HUDEP-2 (cell line): ENCODE measurements around the gene TCP1.
"Not testable (repeated sequence)": the region's sequence is repeated elsewhere in the genome, so short reads cannot be mapped to it uniquely, and the experiment has no call there.

Experiments used
- DNase-seq, 76 experiments: peaks; one replicate each; lab custom pipeline; 2025; ENCODE audit not compliant: unreplicated experiment in 76 of 76; lab: John Stamatoyannopoulos, UW

The TCP1 gene

DNA sequence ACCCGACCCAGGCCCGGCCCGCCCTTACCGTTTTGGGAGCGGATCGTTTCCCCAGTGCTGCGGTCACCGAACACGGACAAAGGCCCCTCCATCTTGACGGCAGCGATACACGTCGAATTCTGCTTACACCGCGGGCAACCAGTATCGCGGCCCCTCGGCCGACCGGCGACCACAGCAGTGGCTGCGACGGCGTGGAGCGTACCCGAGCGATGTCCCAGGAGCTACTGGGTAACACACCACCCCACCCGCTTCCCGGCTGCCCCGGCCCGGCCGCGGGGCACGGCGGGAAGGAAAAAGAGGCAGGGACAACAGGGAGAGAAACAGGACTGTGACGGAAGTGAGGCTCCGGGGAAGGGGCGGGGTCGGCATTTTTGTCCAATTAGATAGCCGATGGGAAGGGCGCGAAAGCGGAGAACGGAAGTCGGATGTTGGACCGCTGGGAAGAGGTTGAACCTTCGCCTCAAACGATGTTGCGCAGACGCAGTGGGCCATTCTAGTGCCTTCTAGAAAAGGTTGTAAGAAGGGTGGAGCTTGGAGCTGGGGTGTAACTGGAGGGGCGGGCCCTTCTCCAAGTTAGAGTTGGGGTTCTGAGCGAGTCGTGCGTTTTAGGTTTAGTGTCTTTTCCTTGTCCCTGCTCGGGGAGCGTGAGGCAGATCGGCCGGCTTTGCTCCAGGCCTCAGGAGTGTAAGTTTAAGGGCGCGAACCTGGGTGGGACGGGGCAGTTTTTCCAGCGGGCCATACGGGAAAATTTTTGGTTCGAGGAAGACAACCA, at the start of gene TCP1:
Gene TCP1 (minus strand): TSS at position 226 of the 772 bp plus-strand sequence. CDS start 134 bp downstream, at position 92.
- peak; percentile 75 to 100 (median 99) for DNase-seq

DNA sequence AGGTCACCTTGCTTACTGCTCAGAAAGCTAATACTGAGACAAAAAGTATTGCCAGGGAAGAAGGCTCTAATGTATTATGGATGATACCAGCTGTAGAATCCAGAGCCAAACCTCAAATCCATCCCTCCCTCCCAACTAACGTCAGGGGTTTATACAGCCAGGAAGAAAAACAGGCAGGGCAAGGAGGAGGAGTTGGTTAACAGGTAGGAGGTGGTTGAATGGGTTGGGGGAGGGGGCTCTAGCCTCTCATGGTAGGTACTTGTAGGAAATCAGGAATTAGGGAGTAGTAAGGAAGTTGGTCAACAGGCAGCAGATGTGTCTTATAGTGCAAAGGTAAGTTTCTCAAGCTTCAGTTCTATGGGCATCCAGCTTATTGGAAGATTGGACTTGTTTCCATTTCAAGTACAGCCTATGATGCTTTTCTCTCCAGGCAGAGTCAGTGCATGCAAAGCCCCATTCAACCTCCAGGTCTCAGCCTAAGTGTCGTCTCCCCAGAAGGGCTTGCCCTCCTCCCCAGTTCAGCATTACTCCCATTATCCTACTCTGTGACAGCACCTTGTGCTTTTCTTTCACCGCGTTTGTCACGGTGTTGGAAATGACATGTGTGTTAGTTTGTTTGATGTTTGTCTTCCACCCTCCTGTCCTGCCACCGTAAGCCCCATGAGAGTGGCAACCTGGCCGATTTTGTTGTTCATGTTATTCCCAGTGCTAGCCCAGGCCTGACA, 48.8 kb upstream of the TCP1 start:
- DNase-seq, result no peak

DNA sequence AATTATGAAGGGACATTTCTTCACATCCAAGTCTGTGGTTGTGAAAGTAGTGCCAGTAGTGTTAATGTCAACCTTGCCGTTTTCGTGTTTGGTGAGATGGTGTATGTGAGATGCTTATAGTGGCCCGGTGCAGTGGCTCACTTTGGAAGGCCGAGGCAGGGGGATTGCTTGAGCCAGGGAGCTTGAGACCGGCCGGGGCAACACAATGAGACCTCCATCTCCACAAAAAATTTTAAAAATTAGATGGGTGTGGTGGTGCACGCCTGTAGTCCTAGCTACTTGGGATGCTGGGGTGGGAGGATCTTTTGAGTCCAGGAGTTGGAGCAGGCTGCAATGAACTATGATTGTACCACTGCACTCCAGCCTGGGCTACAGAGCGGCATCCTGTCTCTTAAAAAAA, 48.1 kb upstream of the TCP1 start:
- no peak for DNase-seq

DNA sequence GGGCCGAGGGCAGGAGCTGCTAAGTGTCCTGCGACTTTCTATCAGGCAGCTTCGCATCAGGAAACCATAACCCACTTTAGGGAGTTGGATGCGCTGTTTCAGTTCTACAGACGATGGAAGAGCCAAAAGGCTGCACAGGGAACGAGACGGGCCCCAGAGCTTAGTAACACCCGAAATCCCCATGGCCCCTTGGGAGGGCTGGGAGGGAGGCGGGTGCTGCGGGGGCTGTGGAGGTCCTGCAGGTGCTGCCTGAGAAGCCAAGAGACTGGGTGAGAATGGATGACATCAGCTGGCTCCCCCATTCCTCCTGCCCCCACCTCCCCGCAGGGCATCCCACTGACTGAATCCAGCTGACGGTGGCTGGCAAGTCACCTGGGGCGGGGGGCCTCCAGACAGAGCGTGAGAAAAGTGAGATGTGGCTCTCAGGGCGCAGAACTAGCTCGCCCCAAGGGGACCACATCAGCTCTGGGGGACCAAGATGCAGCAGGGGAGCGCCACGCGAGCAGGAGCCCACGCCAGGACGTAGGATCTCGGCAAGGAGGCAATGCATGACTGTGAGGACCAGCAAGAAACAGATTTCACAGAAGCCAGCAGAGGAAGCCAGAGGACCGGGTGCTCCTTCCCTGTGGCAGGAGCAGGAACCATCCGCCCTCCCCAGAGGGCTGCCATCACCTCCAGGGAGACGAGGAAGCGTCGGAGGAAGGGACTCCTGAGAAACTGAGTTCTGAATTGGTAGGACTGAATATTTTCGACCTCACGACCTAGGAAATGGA, 47.5 kb upstream of the TCP1 start:
- no peak for DNase-seq

DNA sequence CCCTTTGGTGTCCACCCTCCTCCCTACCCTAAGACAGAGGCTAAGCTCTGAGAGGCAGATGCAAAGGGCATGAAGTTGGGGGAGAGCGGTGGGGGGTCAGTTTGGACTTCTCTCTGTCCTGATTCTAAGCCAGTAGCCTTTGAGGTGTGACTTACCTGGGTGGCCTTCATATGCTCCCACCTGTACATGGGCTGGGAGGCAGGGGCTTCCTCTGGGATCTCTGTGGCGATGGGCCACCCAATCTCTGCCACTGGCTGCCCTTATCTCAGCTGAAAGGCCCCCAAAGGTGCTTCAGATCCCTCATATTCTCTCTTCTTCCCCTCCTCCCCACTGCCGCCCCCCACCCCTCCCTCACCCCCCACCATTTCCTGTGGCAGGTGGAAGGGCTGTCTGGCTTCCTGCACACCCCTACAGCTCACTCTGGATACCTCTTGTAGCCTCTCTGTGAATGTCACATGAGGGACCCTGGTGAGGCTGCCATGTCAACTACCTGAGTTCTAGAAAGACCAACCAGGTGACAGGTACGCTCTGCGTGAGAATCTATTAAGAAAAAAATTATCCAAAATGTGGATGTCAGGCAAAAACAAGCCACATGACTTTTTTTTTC, 44.7 kb upstream of the TCP1 start:
- DNase-seq, result no peak

DNA sequence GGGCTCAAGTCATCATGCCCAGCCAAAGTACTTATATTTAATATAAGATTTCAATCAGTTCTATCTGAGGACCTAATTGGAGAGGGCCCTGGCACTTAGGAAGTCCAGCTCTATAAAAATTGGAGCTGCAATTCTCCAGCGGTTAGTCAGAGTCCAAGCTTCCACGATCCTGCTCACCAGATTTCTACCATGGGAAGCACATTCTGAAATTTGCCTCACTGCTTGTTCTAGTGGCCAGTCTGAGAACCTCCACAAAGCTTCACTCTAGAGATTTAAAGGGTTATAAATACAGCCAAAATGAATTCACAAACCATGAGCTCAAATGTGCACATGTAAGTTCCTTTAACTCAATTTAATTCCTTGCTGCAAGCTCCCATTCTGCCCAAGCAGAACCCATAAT, 44.2 kb upstream of the TCP1 start:
- DNase-seq, result no peak

DNA sequence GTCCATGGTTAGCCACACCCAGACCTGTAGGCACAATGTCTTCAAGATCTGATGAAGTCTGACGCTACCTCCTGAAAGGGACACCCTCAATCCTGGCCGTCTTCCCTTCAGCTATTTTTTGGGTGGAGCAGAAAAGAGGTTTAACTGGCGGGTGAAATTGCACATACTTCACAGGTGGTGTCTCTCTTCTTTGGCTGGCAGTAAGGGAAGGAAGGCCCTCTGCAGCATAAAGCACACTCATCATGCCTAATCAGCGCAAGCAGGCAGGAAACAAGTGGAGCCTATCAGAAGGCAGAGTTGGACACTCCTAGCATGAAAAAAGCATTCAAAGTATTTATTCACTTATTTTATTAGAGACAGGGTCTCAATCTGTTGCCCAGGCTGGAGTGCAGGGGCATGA, 43.5 kb upstream of the TCP1 start:
- peak in 2 of 76 experiments; percentile 4 to 20 for DNase-seq

DNA sequence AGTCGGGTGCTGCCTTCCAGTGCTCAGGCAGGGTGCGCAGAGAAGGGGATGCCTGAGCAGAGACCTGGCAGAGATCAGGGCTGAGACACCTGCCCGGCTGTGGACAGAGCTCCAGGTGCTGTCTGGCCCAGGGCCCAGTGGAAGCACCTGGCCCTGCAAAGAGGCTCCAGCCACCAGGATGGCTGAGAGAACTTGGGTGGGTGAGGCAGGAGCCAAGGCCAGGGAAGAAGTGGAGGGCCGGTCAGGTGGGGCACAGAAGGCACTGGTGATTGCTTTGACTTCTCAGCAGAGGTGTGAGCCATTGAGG, 41.9 kb upstream of the TCP1 start:
- DNase-seq, result no peak

DNA sequence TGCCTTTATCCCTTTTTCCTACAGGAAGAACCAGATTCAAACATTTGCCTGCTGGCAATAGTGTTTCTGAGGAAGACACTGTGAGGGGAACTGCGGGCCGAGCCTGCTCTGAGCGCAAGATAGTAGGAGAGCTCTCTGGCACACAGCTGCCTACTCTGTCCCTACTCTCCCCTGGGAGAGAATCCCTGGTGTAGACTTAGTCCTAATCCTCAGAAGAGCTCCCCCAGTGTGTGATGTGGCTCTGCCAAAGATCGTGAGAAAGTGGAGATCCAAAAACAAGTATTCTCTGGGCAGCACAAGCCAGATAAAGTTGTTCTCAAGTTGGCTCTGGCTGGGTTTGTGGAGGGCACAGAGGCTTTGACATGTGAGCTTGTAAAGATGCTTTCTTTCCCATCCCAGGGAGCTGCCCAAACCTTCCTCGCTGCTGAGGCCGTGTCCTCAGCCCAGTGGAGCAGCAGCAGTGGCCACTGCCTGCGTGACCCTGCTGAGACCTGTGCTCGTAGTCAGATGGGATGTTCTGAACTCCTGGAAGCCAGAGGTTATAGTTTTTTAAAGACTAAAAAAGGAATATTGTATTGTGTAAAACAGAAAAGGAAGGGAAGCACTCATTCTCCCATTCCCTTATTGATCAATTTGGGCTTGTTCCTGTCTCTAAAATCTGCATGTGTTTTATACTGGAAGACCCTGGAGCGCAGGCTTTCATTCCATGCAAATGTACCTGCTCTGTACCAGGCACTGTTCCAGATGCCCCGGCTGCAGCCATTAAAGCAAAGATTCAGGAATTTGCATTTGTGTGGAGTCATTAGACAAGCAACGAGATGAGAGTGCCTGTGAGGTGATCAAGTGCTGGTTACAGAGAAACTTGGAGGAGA, 41.3 kb upstream of the TCP1 start:
- no peak for DNase-seq

DNA sequence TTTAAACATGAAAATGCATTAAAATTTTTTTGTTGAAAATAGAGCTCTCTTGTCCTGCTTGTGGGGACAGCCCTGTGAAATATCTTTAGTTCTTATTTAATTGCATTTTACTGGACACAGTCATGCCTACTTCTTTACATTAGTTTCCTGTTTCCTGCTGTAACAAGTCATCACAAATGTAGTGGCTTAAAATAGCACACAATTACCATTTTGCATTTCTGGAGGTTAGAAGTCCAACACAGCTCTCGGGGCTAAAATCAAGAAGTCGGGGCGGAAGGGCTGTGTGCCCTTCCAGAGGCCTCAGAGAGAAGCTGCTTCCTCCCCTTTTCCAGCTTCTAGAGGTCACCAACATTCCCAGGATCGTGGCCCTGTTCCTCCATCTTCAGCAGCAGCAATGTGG, 40.1 kb upstream of the TCP1 start:
- no peak for DNase-seq

DNA sequence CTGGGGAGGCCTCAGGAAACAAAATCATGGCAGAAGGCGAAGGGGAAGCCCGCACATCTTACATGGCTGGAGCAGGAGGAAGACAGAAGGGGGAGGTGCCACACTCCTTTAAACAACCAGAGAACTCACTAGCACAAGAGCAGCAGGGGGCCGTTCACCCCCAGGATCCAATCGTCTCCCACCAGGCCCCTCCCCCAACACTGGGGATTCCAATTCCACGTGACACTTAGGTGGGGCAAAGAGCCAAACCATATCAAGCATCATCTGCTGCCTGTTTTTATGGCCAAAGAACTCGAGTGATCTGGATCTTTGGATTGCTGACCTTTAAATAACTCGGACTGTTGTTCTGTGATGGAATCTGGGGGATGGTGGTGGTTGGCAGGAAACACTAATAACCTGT, 38.7 kb upstream of the TCP1 start:
- DNase-seq, result no peak

DNA sequence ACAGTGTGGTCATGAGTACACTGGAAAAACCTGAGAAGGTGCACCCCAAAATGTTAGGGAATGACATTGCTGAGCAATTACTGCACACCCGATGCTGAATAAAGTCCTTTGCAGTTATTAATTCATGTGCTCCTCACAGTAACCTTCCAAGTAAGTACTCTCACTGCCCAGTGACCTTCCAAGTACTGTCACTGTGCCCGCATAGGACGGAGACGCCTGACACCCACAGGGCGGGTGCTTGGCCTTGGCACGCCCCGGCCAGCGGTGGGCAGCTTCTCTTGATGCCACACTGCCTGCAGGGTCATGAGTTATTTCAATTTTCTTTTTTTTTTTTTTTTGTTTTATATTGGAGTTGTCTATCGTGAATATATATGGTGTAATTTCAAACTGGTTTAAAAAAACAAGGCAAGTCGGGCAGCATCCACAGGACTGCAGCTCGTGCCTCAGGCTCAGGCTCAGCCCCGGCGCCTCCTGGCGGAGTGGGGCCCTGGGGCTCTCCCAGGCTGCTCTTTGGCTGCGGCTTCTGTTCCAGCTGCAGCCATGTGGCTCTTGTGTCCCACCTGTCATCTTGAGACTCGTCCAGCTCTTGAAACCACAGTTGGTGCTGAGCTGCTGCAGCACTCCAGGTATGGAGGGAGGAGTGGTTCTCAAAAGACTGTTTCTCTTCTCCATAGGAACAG, 37.7 kb upstream of the TCP1 start:
- DNase-seq, result no peak

DNA sequence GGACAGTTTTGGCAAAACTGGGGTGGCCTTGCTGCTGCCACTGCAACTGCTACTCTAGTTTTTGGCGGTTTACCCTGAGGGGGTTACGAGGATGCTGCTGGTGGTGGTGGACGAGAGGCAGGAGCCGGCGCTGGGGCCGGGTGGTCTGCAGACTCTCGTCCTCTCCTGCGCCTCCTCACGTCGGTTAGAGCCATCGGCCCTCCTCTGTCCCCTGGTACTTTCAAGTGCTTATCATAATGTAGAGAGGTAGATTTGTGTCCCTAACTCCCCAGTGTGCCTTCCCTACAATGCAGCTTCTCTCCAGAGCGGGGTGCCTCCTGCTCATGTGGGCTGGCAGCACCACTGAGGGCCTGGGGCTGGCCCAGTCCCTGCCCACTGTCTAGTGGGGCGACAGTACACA, 36.6 kb upstream of the TCP1 start:
- no peak for DNase-seq

DNA sequence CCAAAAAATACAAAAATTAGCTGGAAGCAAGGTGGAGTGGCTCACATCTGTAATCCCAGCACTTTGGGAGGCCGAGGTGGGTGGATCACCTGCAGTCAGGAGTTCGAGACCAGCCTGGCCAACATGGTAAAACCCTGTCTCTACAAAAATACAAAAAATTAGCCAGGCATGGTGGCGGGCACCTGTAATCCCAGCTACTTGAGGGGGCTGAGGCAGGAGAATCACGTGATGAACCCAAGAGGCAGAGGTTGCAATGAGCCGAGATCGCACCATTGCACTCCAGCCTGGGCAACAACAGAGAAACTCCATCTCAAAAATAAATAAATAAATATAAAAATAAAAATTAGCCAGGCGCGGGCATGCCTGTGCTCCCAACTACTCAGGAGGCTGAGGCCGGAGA, 35.3 kb upstream of the TCP1 start:
- DNase-seq, result not testable (repeated sequence)

DNA sequence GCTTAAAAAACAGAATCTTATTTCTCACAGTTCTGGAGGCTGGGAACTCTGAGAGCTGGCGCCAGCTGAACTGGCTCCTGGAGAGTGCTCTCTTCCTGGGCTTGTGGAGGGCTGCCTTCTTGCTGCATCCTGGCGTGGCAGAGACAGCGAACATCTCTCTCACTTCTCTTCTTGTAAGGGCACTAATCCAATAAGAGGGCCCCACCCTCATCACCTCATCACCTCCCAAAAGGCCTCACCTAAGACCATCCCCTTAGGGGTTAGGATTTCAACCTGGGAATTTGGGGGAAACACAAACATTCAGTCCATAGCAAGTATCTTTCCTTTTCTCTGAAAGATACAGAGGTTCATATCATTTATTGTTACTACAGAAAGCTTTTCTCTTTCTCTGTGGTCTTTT, 34.6 kb upstream of the TCP1 start:
- DNase-seq, result no peak

DNA sequence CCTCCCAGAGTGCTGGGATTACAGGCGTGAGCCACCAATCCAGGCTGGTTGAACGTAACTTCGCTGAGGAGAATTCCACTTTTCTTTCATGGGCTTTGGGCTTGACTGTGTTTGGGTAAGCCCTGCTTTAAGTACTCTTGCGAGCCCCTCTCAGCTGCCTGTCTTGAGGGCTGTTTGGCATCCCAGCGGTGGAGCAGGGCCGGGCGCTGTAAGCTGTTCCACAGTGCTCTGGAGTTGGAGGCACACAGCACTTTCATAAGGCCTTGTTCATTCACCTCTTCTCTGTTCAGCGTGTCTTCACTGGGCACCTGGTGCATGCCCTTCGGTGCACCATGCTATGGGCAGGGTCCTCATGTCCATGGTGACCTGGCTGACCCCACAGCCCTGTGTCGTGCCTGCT, 32.3 kb upstream of the TCP1 start:
- no peak for DNase-seq

DNA sequence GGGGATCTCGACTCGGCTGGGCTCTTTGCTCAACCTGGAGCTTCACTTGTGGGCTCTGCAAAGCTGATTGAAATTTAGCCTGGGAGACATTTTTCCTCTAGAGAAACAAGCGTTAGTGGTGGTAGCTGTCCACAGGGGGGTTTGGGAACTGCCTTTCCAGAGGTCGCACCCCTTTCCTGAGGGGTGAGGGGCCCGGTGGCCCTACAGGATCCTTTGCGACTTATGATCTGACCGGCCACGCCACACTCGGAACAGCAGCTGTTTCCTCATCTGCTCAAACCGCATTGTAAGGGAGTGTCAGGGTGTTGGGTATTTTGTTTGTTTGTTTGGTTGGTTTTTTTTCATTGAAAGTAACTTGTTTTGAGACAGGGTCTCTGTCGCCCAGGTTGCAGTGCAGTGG, 31.7 kb upstream of the TCP1 start:
- no peak for DNase-seq

DNA sequence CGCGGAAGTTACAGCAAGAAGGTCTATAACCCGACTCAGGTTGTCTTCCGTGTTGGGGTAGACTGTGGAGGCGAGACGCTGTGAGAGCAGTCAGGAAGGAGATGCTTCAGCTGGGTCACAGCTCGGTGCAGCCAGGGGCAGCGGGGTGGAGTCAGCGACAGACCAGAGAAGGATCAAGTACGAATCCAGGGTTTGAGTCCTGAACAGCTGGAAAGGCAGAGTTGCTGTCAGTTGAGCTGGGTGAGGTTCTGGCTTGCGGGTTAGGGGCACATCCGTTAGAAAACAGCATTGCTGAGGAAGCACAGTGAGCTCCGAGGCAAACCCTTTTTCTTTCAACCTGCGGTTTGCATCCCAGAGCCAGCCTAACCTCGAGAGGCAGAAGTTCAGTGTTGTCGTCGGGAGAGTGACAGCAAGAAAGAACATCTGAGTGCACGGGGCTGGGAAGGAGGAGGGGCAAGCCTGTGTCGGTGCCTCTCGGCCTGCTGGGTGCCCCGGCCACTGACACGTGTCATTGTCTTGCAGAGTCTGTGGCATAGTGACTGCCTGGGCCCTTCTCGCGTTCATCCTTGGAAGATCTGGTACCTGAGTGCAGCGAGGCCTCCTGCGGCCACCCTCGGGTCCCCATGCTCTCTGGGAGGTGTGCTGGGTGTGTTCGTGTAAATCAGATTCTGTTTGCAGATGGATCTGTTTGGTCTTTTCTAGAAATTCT, 30.7 kb upstream of the TCP1 start:
- DNase-seq, result no peak

DNA sequence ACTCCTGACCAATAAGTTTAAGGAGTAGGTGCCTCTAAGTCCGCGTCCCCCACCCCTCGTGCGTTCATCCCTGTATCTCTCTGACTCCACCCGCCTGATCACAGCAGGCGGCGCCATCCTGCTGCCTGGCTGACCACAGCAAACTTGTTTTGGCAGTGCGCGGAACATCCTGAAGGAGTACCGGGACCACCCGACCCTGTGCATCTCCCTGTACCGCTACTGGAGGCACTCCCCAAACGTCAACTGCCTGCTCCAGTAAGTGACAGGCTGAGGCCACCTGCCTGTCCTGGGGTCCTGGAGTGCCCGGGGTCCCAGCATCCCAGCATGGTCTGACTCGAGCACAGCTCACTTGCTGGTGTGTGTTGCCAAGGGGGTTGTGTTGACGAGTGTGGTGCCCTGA, 29.7 kb upstream of the TCP1 start:
- DNase-seq, result no peak
